GM19238 (cell line): ENCODE data around the gene ARPC1A.

Experiments
- DNase-seq: peaks from one replicate; pipeline ENCODE4 v3.0.0; 2011; ENCODE audit warnings: low spot score; ENCODE audit not compliant: insufficient read length

The ARPC1A gene

DNA sequence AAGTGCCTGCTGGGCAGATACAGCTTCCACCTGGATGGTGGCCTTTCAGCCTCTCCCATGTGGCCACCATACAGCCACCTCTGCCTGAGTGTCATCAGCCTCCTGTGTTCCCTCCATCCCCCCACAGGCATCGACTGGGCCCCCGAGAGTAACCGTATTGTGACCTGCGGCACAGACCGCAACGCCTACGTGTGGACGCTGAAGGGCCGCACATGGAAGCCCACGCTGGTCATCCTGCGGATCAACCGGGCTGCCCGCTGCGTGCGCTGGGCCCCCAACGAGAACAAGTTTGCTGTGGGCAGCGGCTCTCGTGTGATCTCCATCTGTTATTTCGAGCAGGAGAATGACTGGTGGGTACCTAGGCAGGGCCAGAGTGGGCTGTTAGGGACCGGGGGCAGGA is 62.2 kb downstream of the ARPC1A start:
- DNase-seq: no peak

DNA sequence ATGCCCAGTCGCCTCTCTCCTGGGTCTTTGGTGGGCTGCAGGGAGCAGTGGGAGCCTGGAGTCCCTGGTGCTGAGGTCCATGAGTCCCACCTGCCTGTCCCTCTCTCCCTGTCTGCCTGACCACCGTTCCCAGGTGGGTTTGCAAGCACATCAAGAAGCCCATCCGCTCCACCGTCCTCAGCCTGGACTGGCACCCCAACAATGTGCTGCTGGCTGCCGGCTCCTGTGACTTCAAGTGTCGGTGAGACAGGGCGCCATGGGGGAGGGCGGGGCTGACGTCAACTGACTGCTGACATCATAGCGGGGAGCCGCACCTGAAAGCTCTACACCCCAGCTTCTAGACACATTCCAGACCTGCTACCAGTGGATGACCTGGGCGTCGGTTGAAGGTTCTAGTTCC is 64.1 kb downstream of the ARPC1A start:
- no peak for DNase-seq

DNA sequence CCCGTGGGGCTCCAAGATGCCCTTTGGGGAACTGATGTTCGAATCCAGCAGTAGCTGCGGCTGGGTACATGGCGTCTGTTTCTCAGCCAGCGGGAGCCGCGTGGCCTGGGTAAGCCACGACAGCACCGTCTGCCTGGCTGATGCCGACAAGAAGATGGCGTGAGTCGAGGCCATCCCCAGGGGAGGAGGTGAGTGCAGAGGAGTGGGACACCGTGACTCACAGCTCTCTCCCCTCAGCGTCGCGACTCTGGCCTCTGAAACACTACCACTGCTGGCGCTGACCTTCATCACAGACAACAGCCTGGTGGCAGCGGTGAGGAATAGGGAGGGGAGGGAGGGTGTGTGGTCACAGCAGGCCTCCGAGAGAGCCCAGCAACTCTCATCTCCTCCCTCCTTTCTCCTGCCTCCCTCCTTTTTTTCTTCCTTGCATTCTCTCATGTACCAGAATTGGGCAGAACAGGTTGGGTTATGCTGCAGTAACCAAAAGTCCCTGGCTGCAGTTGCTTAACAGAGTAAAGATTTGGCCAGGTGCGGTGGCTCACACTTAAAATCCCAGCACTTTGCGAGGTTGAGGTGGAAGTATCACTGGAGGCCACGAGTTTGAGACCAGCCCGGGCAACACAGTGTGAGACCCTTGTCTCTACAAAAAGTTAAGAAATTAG is 65.4 kb downstream of the ARPC1A start:
- no peak for DNase-seq

DNA sequence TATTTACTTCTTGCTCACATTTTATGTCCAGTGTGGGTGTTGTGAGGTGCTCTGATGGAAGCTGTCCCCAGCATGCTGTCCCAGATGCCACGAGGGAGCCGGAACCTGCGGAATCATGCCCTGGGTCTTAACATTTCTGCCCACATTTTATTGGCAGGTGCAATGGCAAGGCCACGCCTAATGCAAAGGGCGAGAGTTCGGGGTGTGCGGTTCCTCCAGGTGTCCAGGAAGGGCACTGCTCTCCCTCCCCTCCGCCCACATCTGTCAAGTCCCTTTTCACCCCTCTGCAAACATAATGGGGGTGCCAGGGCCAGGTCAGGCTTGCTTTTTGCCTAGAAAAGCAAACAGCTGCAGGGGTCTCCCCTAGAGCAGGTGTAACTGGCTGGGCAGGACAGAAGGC is 66.3 kb downstream of the ARPC1A start:
- no peak for DNase-seq

DNA sequence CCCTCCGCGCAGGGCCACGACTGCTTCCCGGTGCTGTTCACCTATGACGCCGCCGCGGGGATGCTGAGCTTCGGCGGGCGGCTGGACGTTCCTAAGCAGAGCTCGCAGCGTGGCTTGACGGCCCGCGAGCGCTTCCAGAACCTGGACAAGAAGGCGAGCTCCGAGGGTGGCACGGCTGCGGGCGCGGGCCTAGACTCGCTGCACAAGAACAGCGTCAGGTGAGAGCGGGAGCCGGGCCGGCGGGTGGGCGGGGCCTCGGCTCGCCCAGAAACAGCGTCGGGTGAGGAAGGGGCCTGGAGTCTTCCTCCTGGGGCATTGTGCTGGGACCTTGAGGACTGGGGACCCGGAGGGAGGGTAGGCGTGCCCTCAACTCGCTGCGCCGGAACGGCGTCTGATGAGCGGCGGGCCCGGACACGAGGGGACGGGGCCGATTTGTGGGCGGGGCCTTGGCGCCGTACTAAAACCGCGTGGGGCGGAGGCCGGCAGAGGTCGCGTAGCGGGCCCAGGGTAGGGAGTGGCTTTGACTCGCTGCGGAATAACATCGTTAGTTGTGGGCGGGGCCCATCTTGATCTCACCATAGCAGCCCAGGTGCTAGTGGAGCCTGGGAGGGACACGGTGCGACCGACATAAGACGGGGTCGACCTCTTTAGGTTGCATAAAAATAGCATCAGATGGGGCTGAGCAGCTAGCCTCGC is 67.1 kb downstream of the ARPC1A start:
- DNase-seq: peak; percentile 54

DNA sequence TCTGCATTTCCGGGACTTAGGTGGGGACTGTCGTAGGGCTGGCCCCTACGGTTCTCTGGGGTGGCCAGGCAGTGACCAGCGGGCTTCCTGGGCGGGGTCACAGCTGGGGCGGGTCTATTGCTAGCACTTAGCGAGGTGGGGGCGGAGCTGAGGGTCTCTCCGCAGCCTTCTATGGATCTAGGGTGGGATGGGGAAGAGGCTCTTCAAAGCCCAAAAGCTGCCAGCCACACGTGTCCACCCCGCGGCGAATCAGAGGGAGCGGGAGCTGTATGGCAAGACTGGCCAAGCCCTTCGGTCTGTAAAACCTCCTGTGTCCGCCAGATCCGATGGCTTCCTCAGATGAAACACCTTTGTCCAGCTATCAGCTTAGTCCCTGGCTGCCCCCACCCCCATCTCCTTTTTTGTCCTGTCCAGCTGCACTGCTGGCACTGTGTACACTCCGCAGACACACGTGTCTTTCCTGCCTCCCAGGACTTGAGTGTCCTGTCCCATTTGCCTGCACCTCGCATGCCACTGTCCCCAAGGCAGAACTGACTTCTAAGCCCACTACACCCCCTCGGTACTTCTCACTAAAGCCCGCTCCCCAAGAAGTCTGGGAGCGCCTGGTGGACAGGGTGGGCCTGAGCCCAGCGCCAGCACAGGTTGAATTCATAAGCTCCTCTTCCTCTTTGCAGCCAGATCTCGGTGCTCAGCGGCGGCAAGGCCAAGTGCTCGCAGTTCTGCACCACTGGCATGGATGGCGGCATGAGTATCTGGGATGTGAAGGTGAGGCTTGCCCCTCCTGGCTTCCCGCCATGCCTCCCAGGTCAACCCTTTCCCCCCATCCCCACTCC is 67.9 kb downstream of the ARPC1A start:
- DNase-seq: no peak

DNA sequence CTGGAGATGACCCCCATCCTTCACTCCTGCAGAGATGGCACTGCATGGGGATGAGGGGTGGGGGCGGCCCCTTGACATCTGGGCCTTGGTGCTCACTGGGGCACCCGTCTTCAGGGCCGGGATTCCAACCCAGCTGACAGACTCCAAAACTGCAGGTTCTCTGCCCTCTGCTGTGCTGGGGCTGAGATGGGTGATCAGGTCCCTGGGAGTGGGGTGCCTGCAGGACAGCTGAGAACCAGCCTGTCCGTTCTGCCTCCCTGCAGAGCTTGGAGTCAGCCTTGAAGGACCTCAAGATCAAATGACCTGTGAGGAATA is 68.4 kb downstream of the ARPC1A start:
- no peak for DNase-seq

DNA sequence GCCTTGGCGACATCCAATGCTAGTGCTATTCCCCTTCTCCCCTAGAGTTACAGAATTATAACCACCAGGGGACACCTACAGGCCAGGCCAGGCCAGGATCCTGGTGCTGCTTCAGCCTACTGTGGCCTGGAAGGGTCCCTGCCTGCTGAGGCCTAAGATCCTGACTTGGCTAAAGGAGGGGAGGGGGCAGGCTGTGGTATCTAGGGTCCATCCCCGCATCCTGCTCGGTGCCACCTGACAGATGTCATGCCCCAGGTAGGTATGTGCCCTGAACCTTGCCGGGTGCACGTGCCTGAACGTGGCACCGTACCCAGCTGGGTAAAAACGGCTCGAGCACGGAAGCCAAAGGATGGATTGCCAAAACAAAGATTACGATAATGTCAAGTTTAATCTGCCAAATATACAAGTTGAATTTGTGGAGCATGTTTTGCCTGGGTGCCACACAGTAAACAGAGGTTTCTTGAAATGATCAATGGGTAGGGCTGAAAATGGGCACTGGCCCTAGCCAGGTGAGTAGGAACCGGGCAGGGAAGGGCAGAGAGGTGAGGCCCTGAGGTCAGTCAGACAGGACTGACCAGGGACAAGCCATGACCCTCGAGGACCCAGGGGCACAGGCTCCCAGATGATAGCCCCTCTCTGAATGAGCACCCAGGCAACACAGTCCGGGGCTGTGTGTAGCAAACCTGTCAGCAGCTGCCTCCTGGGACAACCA is 70.1 kb downstream of the ARPC1A start:
- no peak for DNase-seq

DNA sequence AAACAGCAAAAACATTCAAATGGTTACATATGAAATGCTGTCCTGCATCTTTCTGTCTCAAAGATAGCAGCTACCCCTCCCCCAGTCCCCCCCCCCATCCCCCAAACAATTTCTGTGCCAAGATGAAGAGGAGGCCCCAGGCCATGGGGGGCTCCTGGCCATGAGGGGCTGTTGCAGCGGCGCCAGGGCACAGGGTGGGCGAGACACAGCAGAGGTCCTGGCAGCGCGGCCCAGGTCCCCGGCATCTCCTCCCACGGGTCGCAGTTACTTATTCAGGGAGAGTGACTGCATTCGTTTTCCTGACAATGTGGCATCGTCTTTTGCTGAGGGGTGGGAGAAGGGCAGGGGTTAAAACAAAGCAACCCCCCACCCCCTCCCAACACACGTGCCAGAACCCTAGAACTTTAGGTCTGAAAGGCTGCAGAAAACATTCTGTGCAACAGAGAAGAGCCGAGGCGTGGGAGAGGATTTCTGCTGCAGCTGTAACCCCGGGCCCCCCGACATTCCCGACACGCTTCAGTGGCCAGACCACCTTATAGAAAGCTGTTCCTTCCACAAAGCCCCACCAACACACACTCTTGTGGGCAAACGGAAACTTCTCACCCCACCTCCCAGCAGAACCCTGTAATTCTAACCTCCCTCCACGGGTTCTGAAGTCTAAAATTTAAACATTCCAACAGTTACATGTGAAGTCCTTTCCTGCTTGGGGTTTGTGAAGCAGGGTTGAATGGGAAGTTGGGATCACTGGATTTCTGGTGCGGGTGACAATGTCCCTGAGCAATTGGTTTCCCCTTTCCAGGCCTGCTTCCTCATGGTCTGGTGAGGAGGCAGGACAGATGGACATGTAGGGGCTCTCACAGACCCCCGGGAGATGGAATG is 71.0 kb downstream of the ARPC1A start:
- no peak for DNase-seq

DNA sequence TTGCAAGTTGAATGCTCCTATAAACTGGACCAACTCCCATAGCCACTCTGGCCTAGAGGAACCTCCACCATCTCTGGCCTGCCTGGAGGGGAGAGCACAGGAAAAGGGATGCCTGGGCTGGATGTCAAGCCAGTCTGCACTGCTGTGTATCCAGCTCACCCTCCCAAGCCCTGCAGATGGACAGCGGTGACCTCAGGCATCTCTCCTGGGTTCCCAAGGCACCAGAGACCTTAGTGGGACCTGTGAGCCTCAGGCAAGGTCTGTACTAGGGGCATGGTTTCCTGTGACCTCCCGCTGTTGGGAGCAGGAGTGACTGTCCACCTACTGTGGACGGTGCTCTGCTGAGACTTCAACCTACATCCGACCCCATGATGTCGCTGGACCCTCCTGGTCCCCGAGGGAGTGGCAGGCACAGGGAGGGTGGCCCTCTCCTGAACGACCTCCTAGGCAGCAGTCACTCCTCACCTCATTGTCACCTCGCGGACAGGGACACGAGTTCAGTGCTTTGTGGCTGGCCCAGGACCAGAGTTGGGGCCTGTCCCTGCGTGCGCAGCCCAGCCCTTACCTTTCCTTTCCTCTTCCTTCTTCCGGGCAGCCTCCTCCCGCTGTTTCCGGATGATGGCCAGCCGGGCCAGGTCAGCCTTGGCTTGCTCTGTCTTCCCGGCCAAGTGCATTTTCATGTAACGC is 71.7 kb downstream of the ARPC1A start:
- no peak for DNase-seq

DNA sequence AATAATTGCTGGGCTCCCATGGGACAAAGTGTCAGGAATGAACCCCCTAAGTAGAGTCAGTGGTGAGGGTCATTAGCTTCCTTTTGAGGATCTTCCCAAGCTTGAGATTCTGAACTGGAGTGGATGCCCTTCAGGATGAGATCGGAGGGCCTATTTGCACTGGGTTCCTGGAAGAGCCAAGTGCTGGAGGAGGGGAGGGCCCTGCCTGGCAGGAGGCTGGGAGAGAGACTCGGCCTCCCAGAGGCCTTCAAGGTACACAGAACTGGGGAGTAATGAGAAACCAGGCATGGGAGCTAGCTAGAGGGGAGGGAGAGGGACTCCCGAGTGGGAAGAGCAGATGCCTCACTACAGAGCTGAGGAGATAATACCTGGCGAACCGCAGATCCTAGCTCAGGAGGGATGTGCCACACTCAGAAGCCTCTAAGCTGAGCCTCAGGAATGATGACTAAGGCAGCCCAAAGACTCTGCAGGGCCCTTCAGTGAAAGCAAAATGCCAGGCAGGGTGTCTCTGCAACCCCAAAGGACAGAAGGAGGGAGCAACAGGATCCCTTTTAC is 73.3 kb downstream of the ARPC1A start:
- no peak for DNase-seq

DNA sequence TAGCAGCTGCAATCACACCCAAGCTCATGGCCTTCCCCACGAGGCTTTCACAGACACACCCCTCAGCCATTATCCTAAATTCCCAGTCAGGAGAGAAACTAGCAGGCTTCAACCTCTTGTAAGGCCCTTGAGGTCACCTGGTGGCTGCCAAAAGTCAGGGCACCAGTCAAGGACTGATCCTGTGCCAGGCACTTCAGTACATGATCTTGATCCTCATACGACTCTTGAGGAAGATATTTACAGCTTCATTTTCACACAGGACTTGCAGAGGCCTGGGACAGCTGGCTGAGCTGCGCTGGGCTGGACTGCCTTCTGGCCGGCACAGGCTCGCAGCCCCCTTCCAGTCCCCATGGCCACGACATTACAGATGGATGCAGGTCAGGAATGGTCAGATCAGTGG is 73.9 kb downstream of the ARPC1A start:
- no peak for DNase-seq

DNA sequence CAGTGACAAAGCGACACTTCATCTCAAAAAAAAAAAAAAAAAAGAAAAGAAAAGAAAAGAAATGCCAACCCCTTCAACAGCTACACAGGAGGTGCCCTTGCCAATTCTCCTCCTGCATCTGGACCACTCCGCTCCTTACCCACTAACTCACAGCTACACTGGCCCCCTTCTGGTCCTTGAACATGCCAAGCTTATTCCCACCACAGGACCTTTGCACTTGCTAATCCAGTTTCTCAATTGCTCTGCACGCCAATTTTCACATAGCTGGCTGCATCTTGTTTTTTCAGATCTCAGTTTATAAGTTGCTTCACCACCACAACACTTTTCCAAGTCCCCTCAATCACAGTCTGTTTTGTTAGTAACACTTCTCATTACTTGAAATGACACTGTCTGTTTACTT is 77.2 kb downstream of the ARPC1A start:
- DNase-seq: no peak

DNA sequence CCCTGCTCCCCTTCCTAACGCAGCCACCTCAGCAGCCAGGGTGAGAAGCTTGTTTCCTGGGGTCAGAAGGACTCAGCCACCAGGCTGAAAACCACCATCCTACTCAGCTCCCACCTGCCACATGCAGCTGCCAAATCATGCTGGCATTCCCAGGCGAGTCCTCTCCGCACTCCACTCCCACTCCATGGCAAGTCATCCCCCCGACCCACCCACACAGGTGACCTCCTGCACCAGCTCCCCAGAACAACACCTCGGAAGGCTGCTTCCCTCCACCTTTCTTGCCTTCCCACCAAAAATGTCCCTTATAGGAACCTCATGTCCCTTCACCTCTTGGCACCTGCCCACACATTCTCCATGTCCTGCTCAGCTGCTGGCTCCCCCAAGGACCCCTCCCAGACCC is 78.1 kb downstream of the ARPC1A start:
- no peak for DNase-seq

DNA sequence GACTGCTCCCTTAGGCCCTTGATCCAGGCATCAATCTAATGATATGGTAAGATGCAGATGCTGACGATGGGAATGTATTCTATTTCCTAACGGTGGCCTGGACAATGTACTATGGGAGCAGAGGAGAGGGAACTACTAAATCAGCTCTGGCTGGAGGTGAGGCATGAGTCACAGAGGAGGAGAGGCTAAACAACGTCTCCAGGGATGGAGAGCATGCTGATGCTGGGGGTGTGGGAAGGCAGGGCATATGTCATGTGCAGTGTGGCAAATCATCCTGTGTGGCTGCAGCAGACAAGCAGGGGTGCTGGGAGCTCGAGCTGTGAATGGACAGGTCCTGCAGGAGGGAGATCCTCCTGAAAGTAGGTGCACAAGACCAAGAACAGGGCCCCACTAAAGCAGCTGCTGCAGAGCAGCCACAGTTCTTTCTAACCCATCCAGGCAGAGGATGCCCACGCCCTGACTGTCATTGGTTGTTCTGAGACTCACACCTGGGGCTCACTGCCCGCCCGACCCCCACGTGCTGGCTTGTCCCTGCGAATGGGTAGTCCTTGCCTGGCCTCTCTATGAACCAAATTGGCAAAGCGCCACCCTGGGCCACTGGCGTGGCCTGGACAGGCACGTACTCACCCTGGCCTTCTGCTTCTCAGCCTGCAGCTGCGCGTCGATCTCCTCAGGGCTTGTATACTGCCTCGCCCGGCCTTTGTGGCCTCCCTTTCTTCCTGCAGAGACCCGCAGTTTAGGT is 78.7 kb downstream of the ARPC1A start:
- no peak for DNase-seq

DNA sequence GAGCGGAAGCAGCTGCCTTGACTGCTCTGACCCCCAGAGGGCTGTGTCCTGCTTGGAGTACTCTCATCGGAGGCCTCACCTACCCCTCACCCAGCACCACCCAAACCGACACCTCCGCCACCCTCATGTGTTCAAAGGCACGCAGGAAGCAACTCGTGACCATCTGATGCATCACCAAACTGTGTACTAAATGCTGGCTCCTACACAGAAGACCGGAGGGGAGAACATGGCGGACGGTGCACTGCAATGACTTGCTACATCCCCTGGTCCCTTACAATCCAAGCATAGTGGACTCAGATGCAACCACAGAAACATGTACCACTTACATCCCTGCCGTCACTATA is 79.3 kb downstream of the ARPC1A start:
- no peak for DNase-seq

DNA sequence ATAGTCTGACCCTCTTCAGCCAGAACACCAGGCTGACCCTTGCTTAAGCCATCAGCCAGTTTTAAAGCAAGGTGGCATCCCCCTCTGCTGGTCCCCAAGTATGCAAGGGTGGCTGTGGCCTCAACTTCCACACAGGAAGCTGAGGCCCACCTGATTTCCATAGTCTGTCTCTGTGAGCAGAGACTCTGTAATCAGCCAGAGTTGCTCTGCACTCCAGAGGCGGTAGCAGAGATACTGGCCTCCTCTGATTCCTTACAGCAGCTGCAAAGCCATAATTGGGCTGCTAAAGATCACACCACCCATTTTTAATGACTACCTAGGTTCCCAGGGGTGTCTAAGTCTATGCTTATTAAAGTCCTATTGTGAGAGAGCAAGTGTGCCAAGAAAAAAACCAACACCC is 80.9 kb downstream of the ARPC1A start:
- no peak for DNase-seq

DNA sequence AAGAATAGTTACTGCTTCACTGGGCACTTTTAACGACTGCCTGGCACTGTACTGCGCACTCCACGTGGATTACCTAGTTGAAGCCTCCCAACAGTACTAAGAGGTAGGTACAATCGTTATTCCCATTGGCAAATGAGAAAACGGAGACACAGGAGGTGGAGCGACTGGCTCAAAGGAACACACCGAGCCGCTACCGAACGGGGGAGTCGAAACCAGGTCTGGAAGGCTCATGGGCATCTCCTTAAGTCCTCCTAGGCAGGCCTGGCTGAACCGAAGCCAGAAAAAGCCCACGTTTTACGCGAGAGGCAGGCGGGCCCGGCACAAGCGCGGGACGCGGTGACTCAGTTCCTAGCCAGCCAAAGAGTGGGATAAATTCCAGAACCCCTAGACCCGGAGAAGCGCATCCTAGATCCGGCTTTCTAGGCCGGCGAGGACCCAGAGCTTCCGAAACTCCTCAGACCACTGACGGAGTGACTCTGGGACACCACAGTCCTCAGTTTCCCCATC is 82.2 kb downstream of the ARPC1A start:
- no peak for DNase-seq
